Medulla oblongata (tissue), 1 donor: ENCODE results near the gene PRPF18.

Experiments used
- DNase-seq: peaks from one replicate; pipeline ENCODE4 v3.0.0-alpha.2; 2015; ENCODE audit errors: extremely low spot score

The PRPF18 gene

GRCh38 chr10:13637894-13638293, 51.1 kb downstream of the PRPF18 start:
- DNase-seq, result no peak

GRCh38 chr10:13642293-13642692, 55.5 kb downstream of the PRPF18 start:
- no peak for DNase-seq

- no peak for DNase-seq
Measured at GRCh38 chr10:13643016-13643415, 56.3 kb downstream of the PRPF18 start.

GRCh38 chr10:13644866-13645265, 58.1 kb downstream of the PRPF18 start:
- DNase-seq, result no peak

GRCh38 chr10:13648425-13648824, 61.7 kb downstream of the PRPF18 start:
- DNase-seq, result no peak

- no peak for DNase-seq
Measured at GRCh38 chr10:13649844-13650520, 63.2 kb downstream of the PRPF18 start.

- DNase-seq, result no peak
Measured at GRCh38 chr10:13650961-13651360, 64.2 kb downstream of the PRPF18 start.

- DNase-seq, result no peak
Measured at GRCh38 chr10:13651969-13652720, 65.4 kb downstream of the PRPF18 start.

- DNase-seq, result no peak
Measured at GRCh38 chr10:13652860-13653259, 66.1 kb downstream of the PRPF18 start.

- DNase-seq, result no peak
Measured at GRCh38 chr10:13654118-13654830, 67.5 kb downstream of the PRPF18 start.

- no peak for DNase-seq
Measured at GRCh38 chr10:13654846-13655245, 68.1 kb downstream of the PRPF18 start.

- DNase-seq, result no peak
Measured at GRCh38 chr10:13656337-13657100, 69.8 kb downstream of the PRPF18 start.

GRCh38 chr10:13657101-13657680, 70.4 kb downstream of the PRPF18 start:
- no peak for DNase-seq

GRCh38 chr10:13658264-13658663, 71.5 kb downstream of the PRPF18 start:
- DNase-seq, result peak; percentile 54

- DNase-seq, result peak; percentile 67
Measured at GRCh38 chr10:13658871-13659685, 72.3 kb downstream of the PRPF18 start.

- DNase-seq, result peak; percentile 83
Measured at GRCh38 chr10:13659887-13660550, 73.3 kb downstream of the PRPF18 start.

GRCh38 chr10:13660551-13660920, 73.8 kb downstream of the PRPF18 start:
- no peak for DNase-seq

GRCh38 chr10:13661256-13661655, 74.5 kb downstream of the PRPF18 start:
- no peak for DNase-seq

GRCh38 chr10:13665516-13666262, 78.9 kb downstream of the PRPF18 start:
- no peak for DNase-seq
